Breast epithelium (tissue), 4 donors: ENCODE data around the gene BCL2L1. TPM values are rescaled to one million over a fixed set of nuclear protein-coding genes. Genes with fewer than 3 reads are reported as not detected.
A peak's percentile ranks its signal among the peaks of the same experiment; 100 is the strongest.

Source experiments
- DNase-seq, 2 donors: peaks; one replicate each; pipeline ENCODE4 v3.0.0-alpha.2; 2019; ENCODE audit warnings: low spot score in 2 of 2
- H3K27ac ChIP-seq, 2 donors: fragments of 200-600 bp; sonication (generic) in 1 of 2; one replicate each; pipeline ENCODE4 v1.5.1; 2016 to 2019; ENCODE audit warnings: mild to moderate bottlenecking in 1 of 2
- H3K27me3 ChIP-seq, 2 donors: fragments of 200-600 bp; sonication (generic) in 1 of 2; one replicate each; pipeline versions ENCODE4 v1.5.1 to v1.6.0; 2017 to 2019; ENCODE audit warnings: control low read depth in 1 of 2, mild to moderate bottlenecking in 1 of 2
- H3K36me3 ChIP-seq: fragments of 200-600 bp; one replicate; pipeline ENCODE4 v1.5.1; 2019
- H3K4me1 ChIP-seq, 2 donors: fragments of 200-600 bp; sonication (generic); one replicate each; pipeline ENCODE4 v1.5.1; 2016 to 2019; ENCODE audit warnings: control low read depth in 1 of 2
- H3K4me3 ChIP-seq, 3 donors: fragments of 200-600 bp; sonication (generic); 1 replicate in 2 of 3; 2 replicates in 1 of 3; pipeline ENCODE4 v1.5.1; 2016 to 2019; ENCODE audit warnings: mild to moderate bottlenecking in 3 of 3, moderate library complexity in 2 of 3
- H3K9me3 ChIP-seq, 2 donors: fragments of 200-600 bp; sonication (generic) in 1 of 2; one replicate each; pipeline ENCODE4 v1.5.1; 2016 to 2019; ENCODE audit warnings: control low read depth in 1 of 2
- POLR2A ChIP-seq: fragments of 450-650 bp; IDR thresholded peaks from one replicate; pipeline ENCODE4 v1.6.1; 2016; ENCODE audit warnings: antibody characterized with exemption, mild to moderate bottlenecking, moderate library complexity
- POLR2AphosphoS5 ChIP-seq, 3 donors: sonication (generic); formaldehyde crosslinking; IDR thresholded peaks; one replicate each; pipeline ENCODE4 v1.6.1; 2017; ENCODE audit warnings: antibody characterized with exemption in 3 of 3
- intact Hi-C: fragments of 100-400 bp; cut with DNase I; formaldehyde crosslinking; loops from one replicate; pipeline ENCODE4 v1.15.1; 2023; ENCODE audit warnings: low total_unique reads
- total RNA-seq, 3 donors: library from RNA; depleted of rRNA; stranded (reverse); fragments of >200 nt; gene quantifications; one replicate each; pipeline ENCODE4 v1.1.0, GENCODE V29; 2016
- TF ChIP-seq, protein P1 (sequence below), 3 donors: fragments of 450-650 bp; IDR thresholded peaks; one replicate each; pipeline ENCODE4 v1.5.1; 2016 to 2017; ENCODE audit warnings: antibody characterized with exemption in 3 of 3, mild to moderate bottlenecking in 3 of 3, moderate library complexity in 3 of 3

BCL2L1 gene
- total RNA-seq, 3 donors from 2014 or later, result 95.1 to 124 (median 117) TPM

DNA sequence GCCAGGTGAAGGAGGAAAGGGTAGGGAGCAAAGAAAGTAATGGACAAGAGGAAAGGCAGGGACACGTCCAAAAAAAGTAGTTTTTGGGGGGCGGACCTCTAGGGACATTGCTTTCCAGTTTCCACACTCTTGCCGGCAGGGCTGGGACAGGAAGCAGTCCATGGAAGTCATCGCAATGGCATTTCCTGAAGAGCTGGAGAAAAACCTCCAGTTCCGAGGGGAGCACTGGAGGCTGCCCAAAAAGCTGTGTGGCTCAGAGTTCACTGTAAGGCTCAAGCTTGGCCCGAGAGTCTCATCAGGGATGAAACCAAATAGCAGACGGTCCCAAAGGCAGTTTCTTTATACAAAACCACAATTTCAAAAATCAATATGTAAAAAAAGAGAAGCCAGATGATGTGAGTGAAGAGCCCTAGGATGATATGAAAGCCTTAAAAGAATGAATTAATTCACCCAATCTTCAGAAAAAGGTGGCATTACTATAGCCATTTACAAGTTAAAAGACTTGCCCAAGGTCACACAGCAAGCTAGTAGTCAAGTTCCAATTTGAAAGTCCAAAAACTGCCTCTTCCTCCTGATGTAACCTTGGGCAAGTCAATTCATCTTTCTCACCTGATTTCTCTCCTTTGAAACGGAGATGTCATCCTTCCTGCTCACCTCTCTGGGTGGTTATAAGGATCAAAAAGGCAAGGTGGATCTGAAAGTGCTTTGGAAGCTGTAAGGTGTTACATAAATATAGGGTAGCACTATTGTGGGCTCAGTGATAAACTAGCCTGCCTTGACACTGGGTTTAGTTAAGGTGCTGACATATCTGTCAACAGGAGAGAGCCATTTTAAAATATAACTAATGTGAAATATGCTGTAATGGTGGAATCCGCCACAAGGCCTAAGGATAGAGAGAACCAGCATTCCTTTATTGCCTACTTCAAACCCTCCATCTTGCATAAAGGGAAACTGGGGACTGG lies 9.1 kb downstream of the BCL2L1 start:
- intact Hi-C loops, result no loop called here
- no peak for TF ChIP-seq POLR2A
- TF ChIP-seq, protein P1, sequence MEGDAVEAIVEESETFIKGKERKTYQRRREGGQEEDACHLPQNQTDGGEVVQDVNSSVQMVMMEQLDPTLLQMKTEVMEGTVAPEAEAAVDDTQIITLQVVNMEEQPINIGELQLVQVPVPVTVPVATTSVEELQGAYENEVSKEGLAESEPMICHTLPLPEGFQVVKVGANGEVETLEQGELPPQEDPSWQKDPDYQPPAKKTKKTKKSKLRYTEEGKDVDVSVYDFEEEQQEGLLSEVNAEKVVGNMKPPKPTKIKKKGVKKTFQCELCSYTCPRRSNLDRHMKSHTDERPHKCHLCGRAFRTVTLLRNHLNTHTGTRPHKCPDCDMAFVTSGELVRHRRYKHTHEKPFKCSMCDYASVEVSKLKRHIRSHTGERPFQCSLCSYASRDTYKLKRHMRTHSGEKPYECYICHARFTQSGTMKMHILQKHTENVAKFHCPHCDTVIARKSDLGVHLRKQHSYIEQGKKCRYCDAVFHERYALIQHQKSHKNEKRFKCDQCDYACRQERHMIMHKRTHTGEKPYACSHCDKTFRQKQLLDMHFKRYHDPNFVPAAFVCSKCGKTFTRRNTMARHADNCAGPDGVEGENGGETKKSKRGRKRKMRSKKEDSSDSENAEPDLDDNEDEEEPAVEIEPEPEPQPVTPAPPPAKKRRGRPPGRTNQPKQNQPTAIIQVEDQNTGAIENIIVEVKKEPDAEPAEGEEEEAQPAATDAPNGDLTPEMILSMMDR (IDR thresholded peaks at IDR 0.05), result no peak
- TF ChIP-seq POLR2AphosphoS5 (IDR thresholded peaks at IDR 0.05), result peak in 2 of 3 donors; percentile 27 to 72
- Histone ChIP-seq H3K27ac (peak overlapping the region; percentile 100), H3K4me3 (peak overlapping the region in 2 of 3 donors; percentile 24 to 59), H3K4me1 (peaks cover 22 to 77% of the 10 kb centered on the region in 2 donors), H3K9me3 (no peaks in the 10 kb centered on the region), H3K36me3 (no peaks in the 10 kb centered on the region), H3K27me3 (no peaks in the 10 kb centered on the region)
- DNase-seq, result peak in 1 of 2 donors; percentile 83

DNA sequence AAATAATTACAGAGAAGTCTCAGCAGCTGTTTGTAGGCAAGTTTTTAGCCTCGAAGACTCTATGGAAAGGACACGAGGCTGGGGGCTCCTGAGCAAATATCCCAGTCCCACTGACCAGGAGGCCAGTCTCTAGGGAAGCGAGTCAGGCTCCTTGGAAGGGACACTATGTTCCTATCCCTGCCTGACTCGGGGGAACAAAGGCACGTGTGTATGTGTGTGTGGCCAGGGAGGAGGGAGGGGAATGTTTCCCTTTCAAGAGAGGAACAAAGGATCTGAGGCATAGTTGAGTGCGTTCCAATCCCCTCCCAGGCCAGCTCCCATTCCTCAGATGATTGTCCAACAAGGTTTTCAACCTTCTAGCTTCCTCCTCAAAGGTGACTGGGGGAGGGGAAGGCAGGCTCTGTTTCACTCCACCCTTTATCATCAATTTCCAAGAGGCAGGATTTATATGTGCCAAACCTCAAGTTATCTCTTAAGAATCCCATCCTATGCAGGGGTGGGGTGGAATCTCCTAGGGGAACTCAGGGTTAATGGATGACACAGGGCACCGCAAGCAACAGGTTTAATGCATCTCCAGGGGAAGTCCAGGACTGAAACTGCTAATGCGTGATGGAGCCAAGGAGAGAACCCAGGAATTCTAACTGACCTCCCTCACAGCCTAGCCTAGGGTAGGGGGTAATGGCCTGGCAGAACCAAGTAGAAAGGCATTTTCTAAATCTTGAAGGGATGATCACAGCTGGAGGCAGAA lies 9.9 kb downstream of the BCL2L1 start:
- Histone ChIP-seq H3K4me1 (peaks cover 24 to 77% of the 10 kb centered on the region in 2 donors), H3K27ac (peak overlapping the region; percentile 100), H3K4me3 (peak overlapping the region in 2 of 3 donors; percentile 24 to 59), H3K9me3 (no peaks in the 10 kb centered on the region), H3K36me3 (no peaks in the 10 kb centered on the region), H3K27me3 (no peaks in the 10 kb centered on the region)
- peak; percentile 83 to 98 for DNase-seq
- TF ChIP-seq, protein P1 (IDR thresholded peaks at IDR 0.05), result peak in 1 of 3 donors; percentile 13
- TF ChIP-seq POLR2AphosphoS5 (IDR thresholded peaks at IDR 0.05), result peak; percentile 98 to 99 (median 99)
- TF ChIP-seq POLR2A, result no peak
- intact Hi-C loops, result no loop called here

DNA sequence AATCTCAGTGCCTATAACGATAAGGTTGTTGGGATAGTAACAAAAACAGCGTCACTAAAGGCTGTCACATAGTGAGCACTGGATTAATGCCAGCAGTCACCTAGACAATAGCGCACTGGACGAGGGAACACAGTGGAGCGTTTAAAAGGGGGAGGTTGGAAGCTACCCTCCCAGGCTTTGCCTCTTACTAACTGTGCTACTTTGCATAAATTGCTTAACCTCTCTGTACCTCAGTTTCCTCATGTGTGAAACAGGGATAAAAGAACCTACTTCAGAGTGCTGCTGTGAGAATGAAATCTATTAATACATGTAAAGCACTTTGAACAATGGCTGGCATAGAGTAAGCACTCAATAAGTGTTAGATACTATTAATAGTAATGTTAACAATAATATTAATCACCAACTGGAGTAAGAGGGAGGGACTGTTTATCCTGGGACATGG lies 10.5 kb downstream of the BCL2L1 start:
- Histone ChIP-seq H3K4me3 (peak overlapping the region in 2 of 3 donors; percentile 2 to 59), H3K27me3 (no peaks in the 10 kb centered on the region), H3K36me3 (no peaks in the 10 kb centered on the region), H3K9me3 (no peaks in the 10 kb centered on the region), H3K27ac (peak overlapping the region; percentile 100), H3K4me1 (peaks cover 24 to 76% of the 10 kb centered on the region in 2 donors)
- TF ChIP-seq POLR2AphosphoS5 (IDR thresholded peaks at IDR 0.05), result peak in 1 of 3 donors; percentile 13
- no peak for TF ChIP-seq POLR2A
- TF ChIP-seq, protein P1 (IDR thresholded peaks at IDR 0.05), result no peak
- peak in 1 of 2 donors; percentile 71 for DNase-seq
- intact Hi-C loops, result no loop called here

DNA sequence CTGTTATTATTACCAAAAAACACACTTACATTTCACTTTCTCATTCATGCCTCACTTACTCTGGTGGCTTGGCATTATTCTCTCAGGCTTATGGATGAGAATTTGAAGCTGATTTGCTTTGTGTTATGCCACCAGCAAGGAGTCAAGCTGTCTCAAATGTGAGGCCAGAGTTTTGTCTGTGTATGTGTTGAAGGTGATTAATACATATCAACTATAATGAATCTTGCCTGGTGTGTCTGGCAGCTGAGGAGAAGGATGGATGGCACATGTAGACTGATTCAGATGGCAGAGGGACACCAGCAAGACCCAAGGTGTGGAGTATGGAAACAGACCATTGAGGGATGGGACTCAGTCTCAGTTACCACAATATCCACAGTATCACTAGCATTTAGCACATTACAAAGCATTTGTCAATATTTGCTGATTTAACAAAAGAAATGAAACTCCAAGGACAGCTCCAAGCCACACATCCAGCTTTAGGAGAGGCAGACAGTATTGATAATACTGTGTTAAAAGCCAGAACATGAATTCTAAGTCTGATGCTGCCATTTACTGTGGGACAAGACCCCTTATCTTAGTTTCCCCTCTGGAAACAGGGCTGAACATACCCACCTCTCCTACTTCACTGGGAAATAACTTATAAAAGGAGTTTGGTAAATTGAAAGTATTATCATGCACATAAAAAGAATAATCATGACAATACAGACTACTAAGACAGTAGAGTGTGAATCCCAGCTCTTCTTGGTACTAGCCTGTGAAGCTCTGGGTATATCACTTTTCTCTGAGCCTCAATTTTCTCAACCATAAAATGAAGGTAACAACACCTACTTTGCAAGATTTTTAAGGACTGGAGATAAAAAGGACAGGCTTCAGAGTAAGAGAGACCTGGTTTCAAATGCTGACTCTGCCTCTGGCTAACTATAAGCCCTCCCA lies 11.2 kb downstream of the BCL2L1 start:
- H3K4me1 ChIP-seq, result peaks cover 24 to 69% of the 10 kb centered on the region in 2 donors

More for the DNA sequence above, 11.2 kb downstream of the BCL2L1 start:
- peak overlapping the region in 1 of 3 donors; percentile 59 for H3K4me3 ChIP-seq
- H3K9me3 ChIP-seq, result no peaks in the 10 kb centered on the region
- no peak for DNase-seq
- TF ChIP-seq POLR2AphosphoS5 (IDR thresholded peaks at IDR 0.05) (no peak), POLR2A (no peak)
- TF ChIP-seq, protein P1 (IDR thresholded peaks at IDR 0.05), result no peak
- H3K36me3 ChIP-seq, result no peaks in the 10 kb centered on the region
- intact Hi-C loops, result no loop called here
- no peaks in the 10 kb centered on the region for H3K27me3 ChIP-seq
- peak overlapping the region; percentile 100 for H3K27ac ChIP-seq
